Measurements from ENCODE around the gene RORB.

RORB gene

DNA sequence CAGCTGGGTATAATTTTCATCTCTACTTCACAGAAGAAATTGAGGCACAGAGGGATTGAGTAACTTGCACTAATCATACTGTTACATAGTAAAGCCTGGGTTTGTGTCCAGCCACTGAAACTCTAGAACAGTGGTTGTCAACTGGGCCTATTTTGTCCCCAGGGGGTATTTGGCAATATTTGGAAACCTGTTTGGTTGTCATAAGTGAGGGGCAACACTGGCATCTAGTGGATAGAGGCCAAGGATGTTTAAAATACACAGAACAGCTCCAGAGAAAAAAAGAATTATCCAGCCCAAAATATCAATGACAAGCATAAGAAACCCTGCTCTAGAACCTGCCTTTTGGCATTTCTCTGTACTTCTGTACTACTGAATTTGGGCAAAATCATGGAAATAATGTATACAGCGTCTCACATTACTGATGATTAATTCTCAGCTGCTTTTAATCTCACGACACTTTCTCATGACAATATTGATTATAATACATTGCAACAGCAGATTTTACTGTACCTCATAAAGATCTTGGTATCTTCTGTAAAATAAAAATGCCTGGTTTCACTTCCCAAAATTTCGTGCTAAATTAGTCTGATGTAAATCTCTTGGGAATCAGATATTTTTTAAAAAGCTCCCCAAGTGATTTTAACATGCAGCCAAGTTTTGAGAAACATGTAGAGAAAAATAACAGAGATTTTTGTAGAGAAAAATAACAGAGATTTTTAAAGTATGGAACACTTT is 112.7 kb downstream of the RORB start:
- no peak for DNase-seq

DNA sequence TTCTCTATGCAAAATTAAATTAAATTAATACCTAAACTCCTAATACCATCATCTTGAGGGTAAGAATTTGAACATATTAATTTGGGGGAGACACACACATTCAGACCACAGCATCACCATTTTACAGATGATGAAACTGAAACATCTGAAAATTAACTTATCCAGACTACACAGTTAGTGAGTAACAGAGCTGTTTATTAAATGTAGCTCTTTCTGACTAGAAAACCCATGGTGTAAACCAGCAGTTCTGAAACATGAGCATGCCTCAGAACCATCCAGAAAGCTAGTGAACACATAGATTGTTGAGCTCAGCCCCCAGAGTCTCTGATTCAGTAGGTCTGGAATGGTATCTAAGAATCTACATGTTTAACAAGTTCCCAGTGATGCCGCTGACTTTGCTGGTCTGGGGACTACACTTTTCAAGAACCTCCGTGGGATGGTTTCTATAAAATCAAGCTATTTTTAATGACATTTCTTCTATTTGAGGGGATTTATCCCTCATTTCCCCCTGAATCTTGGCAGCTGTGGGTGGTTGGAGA is 113.5 kb downstream of the RORB start:
- no peak for DNase-seq

DNA sequence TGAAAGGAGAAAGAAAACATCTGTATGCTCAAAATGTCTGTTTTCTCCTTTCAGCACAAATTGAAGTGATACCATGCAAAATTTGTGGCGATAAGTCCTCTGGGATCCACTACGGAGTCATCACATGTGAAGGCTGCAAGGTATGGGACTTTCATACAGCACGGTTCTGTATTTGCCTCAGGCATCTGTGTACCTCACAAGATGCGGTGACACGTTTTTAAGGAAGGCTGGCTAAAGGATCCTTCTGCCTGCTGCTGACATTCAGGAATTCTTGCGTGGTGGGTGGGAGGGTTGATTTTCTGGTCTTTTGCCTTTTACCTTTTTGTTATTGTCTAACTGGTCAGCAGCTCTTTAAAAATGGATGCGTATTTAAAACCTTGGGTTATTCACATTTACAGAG is 133.1 kb downstream of the RORB start:
- no peak for DNase-seq

DNA sequence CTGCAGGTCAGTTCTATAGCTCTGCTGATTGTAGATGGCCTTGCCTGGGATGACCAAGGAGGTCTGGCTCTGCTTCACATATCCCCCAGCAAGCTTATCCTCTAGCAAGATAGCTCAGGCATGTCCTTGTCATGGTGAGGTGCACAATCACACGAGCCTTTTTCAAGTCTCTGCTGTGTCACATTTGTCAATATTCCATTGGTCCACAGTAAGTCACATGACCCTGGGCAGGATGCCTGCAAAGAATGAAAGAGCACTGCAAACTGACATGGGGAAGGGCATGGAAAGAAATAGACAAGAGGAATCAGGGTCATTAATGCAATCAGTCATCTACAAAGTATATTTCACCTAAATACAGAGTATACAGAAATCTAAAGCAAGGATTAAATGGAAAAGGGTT is 142.0 kb downstream of the RORB start:
- no peak for DNase-seq

DNA sequence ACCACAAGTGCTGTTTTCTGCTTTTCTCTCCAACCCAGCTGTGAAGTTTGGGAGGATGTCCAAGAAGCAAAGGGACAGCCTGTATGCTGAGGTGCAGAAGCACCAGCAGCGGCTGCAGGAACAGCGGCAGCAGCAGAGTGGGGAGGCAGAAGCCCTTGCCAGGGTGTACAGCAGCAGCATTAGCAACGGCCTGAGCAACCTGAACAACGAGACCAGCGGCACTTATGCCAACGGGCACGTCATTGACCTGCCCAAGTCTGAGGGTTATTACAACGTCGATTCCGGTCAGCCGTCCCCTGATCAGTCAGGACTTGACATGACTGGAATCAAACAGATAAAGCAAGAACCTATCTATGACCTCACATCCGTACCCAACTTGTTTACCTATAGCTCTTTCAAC is 145.2 kb downstream of the RORB start:
- DNase-seq = no peak

DNA sequence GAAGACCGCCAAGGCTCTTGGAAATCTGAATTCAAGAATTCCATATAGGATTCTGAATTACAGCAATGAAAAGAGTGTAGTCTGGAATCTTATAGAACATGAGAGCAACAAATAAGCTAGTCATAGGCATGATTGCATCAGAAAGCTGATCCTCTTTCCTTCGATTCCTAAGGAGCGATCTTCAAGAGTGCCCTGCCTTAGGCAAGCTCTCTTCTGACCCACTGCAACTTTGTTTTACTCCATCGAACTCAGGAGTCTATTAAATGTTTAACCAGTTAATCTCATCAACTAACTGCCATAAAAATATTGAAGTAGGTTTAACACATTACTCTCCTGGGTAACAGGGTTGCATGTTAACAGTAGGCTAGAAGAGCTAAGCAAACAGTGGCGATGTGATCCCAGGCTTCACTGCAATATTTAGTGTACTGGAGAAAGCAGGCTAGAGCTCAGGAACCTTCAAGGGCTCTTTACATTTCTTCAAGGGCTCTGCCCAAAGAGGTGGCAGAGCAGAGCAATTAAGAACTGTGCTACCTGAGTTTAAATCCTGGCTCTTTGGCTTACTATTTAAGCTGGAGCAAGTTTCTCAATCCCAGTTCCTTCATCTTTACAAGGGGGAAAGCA is 146.3 kb downstream of the RORB start:
- no peak for DNase-seq

DNA sequence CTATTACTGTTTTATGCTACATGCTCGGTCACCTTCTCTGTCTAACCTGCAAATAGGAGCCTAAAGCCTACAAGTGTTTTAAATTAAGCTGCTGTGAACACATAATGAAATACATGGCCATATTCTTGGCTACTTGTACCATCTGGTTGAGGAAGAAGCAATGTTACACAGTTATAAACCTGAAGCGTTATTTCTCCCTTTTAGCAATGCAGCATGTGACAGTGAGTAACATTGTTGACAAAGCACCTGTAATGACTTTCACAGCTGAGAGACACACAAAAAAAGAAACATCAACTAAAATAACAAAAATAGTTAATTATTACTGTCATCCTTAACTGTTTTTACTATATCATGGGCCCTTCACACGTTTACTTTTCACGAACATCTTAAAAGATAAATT is 146.9 kb downstream of the RORB start:
- no peak for DNase-seq

DNA sequence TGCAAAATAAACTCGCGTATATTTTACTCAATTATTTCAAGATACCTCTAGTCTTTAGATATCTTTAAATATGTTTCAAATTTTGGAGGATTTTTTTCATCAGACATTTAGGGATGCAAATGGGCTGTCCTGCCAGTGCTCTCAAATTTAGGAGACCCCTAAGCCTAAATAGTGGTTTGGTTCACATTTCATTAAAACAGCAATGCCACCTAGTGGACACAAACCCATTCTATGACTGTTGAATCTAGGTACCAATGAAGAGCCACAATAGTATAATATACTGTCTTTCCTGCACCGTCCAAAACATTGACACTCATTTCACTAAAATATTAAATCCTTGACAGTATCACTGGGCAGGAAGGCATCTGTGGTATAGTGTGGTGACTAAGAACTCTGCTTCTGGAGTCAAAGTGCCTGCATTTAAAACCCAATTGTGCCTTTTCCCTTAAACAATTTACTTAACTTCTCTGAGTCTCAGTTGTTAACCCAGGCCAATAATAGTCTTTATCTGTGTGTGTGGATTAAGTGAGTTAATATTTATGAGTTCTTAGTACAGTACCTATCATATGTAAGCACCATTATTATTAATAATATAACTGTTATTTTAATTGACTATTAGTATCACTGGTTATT is 148.0 kb downstream of the RORB start:
- DNase-seq = no peak

DNA sequence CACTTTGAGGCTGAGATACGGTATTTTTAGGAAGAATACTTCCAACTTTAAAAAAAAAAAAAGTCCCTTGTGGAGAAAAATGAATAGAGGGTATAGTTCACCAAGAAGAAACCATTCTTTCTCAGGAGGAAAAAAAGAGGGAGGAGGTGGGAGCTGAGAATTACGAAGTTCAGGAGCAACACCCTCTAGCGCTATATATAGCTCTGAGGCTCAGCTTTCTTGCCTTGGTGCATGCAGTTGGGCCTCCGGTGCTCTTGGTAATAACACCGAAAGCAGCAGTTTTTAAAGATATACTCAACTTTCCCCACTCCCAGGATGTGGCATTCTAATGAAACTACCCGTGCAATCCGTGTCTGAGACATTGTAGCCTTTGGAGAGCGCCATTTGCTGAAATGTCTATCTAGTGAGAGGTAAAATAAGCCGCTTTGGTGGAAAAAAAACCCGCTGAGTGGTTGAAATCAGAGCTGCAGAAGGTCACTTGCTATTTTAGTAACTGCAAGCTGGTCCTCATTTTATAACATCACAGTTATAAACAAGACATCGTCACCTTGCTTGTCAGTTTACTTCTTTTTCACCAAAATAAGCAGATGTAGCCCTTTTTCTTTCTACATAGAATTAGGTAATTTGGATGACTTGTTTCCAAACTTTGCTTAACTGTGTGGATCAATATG is 156.4 kb downstream of the RORB start:
- DNase-seq = no peak

DNA sequence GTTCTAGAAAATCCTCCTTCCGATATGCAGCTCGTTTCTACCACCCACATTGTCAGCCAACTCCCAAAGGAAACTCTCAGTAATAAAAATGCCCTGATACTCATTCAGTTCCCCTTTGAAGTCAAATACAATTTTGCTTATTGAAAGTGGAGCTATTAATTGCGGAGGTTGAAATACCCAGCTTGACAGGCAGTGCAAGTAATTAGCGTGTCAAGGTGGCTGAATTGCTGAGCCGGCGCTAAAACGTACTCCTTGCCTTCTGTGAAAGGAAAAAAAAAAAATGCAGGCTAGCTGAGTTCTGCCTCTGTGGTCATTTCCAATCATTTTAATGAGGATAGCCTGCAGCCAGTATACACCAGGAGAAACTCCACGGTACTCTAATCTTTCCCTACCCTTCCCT is 165.5 kb downstream of the RORB start:
- no peak for DNase-seq

DNA sequence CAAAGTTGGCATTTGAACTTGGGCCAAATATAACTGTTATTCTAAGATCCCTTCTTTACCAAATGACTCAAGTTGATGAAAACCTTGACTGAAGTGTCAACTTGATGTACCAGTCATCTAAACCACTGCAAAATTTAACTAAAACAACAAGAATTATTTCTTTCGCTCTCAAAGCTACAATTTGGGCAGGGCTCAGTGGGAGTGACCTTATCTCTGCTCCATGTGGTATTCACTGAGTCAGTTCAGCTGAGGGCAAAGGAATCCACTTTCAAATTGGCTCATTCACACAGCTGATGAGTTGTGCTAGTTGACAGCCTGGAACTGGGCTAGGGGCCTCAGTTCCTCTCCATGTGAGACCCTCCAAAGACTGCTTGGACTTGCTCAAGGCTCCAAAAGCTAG is 166.3 kb downstream of the RORB start:
- no peak for DNase-seq

DNA sequence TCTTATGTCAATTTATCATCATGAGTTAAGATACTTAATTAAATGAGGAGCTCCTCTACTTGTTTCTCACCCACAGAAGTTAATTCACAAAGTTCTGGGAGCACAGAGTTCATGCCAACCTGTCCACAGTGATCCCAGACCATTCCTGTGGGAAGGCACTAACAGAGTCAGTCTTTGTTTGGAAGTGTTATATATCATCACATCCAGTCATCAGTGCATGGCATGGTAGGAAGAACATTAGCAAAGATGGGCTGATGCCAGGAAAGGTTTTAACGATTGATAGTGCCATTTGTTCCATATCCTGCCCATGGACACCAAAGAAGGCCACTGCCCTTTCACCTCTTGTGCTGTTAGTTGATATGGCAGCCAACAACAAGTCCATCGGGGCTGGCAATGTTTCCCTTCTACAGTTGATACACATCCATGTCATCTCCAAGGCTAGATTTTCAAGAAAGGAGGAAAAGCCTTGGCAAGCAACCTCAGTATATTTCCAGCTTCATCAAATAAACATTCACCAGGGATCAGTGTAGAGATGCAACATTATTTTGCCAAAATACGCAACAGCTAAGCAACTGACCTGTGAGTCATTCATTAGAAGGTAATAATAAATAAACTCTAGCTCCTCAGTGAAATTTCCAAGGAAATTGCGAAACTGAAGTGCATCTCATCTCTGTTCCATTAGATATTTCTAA is 169.6 kb downstream of the RORB start:
- no peak for DNase-seq

DNA sequence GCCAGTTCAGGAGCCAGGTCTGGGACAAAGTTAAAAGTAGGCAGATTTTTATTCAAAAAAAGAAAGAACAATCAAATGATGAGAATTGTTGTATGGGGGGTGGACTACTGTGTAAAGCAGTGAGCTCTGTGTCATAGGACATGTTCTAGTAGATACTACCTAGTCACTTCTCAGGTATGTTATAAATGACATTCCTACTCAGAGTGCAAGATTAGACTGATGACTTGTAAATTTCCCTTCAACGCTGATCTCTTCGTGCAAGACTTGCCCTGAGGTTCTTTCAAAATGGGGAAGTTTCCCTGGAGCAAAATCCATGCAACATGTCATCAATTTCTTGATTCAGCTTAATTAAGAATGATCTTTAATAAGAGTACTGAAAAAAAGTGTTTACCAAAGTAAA is 175.1 kb downstream of the RORB start:
- no peak for DNase-seq

DNA sequence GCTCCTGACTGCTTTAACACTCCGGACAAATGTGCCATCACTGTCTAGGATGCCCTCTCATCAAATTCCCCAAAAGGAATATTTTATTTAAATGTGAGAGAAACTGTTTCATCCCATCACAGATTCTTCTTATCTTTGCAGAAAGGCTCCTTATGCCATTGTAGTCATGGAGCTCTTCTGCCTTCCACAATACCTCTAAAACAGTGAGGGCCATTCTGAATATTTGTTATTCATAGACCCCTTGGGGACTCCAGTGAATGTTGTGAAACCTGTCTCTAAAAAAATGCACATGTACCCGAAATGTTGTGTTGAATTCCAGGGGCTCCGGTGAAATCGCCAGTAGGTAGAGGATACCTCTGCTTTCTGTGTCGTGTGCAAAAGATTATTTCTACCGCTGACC is 176.9 kb downstream of the RORB start:
- no peak for DNase-seq

DNA sequence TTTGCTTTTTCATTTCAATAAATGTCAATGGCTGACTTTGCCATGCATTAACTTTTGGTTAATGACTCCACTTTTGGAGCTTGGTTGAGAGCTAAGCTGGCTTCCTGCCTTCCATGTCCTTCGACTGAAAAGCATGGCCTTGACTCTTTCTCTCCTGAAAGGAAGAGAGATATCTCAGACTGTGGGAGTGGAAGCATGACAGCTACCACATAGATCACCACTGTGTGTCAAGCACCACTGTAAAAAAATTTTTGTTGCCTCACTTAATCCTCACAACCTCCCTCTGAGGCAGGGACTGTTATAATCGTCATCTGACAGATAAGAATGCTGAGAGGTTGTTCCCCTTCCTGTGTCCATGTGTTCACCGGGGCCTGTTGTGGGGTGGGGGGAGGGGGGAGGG is 184.8 kb downstream of the RORB start:
- DNase-seq = no peak

DNA sequence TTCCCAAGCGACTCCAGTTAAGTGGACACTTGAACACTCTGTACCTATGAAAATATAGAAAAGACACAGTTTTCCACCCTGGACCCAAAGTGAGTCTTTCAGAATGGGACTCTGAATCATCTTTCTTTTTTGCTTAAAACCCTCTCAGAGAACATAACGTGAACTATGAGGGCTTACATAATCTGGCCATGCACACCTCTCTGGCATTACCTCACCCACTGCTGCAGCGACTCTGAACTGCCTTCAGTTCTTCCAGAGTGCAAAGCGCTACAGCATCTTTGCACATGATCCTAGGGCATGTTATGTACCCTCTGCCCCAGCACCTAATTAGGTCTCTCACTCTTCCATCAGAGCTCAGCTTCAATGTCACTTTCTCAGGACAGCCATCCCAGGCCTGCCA is 186.2 kb downstream of the RORB start:
- DNase-seq = no peak

DNA sequence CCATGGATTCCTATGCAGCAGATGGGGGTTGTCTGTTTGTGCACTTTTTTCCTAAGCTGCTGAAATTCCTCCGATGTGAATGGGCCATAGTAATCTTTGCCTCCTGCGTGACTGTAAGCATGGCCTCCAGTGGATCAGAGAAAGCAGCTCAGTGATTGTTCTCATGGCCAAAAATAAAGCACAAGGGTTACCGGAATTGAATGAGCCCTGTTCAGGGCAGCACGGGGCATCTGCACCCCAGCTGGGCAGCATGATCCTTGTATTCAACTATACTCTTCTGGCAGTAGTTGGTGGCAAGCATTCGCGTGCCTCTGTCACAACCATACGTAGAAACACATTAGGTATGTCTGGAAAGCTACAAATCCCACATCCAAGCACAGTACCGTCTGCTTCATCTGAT is 193.9 kb downstream of the RORB start:
- no peak for DNase-seq

DNA sequence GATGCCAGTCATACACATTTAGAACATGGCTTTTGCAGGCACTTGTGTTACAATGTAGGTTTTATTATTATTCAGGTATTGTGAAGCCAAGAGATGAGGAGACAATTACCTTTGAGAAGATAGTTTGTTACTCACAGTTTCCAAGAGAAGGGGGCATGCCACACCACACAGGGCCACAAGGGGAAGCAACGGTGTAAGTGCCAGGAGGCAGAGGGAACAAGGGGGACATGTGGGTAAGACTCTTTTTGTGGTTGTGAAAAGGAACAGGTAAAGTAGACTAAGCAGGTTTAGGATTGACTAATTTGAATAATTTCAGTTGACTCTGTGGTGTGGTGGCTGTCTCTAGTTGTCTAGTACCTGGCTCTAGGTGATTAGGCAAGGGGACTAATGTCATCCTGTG is 199.4 kb downstream of the RORB start:
- no peak for DNase-seq

DNA sequence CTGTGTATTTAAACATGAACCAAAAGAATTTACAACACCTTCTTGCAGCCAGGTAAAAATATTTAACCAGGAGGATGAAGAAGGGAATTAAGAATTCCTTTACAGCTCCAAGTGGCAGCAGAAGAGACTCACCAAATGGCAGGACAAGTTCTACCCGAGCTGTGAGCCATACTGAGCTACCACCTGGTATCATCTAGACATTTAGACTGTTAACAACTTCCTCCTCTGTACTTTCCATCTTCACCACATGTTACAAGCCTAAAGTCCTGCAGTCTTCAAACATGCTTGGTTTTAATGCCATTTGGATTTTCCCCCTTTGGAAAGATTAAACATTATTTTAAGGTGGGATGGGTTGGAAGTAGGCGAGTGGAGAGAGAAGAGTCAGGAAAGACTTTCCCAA is 200.4 kb downstream of the RORB start:
- DNase-seq = no peak

DNA sequence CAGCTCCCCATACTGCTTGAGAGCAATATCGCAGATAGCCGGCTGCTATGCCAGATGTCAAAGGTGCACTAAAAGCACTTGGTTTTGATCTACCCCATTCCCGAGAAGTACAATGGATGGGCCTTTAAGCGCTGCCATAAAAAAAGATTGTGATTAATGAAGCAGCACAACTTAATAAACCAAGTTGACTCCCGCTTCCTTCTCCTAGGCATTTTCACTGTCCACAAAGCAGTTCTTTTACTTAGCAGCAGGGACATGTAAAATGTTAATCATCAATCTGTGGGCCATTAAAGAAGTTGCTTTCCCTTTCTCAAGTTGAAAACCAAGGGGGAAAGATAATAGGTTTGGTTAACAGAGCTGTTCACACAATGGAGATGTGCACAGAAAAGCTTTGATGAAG is 214.2 kb downstream of the RORB start:
- DNase-seq = no peak

DNA sequence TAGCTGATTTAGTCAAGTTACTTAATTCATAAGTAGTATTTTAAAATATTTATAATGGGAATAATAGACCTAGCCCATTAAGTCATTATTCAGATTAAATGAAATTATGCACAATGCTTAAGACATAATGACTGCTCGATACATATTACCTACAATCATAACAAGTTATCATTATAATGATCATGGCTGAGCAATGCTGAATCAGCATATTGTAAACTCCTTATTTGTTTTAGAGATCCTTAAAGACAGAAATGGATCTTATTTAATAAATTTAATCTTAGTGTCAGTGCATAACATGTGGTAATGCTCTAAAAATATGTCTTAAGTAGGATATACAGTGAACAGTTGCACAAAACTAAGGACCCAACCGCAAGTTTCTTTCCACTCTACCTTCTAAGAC is 221.6 kb downstream of the RORB start:
- DNase-seq = no peak

DNA sequence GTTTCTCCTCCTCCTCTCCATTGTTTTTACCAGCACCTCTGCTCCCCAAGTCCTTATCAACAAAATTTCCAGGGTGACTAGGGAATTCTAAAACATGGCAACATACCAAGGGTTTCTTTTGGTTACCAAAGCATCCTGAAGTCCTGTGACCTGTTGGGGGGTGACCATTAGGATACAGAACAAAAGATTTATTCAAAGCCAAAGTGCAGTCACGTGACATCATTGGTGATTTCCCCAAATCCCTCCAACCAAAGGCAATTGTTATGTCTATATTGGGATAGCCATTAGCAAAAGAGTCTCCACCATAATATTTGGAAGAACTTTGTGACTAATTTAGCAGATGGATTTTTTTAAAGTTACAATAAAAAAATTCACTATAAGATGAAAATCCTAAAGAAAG is 222.2 kb downstream of the RORB start:
- no peak for DNase-seq
